Activated naive CD8-positive, alpha-beta T cell treated with anti-CD3 and anti-CD28 coated beads, Interleukin-2, amount 10 ng/mL, durations not matched to agents 7 days and 5 days (primary cell): Measurements from ENCODE around the gene PBXIP1. TPM values are rescaled to one million over a fixed set of nuclear protein-coding genes. Genes with fewer than 3 reads are reported as not detected.

Experiments
- ATAC-seq: fragments of 150-1000 bp; cut with Tn5 transposase; one replicate; pipeline ENCODE4 v1.10.0; 2021; ENCODE audit warnings: low read depth, moderate library complexity
- POLR2A ChIA-PET: fragments of 350-600 bp; sonication (Branson Sonifier 250); formaldehyde crosslinking; loops from one replicate; lab custom pipeline; 2021; ENCODE audit warnings: antibody characterized with exemption; lab: Charles Lee
- DNase-seq: peaks from one replicate; pipeline ENCODE4 v3.0.0; 2021
- H3K27ac Mint-ChIP-seq: one replicate; pipeline ENCODE4 v1.8.0; 2022; ENCODE audit warnings: mild to moderate bottlenecking, mixed read lengths
- H3K27me3 Mint-ChIP-seq: one replicate; pipeline ENCODE4 v1.8.0; 2022; ENCODE audit warnings: mild to moderate bottlenecking, moderate library complexity, mixed read lengths
- H3K36me3 Mint-ChIP-seq: one replicate; pipeline ENCODE4 v1.8.0; 2021; ENCODE audit warnings: mild to moderate bottlenecking, mixed read lengths
- H3K4me1 Mint-ChIP-seq: one replicate; pipeline ENCODE4 v1.8.0; 2021; ENCODE audit warnings: mixed read lengths
- H3K4me3 Mint-ChIP-seq: one replicate; pipeline ENCODE4 v1.8.0; 2022; ENCODE audit warnings: mild to moderate bottlenecking, moderate library complexity, mixed read lengths
- H3K9me3 Mint-ChIP-seq: one replicate; pipeline ENCODE4 v1.8.0; 2021; ENCODE audit warnings: mixed read lengths
- total RNA-seq, 2 experiments: library from RNA; stranded (reverse); gene quantifications; one replicate each; pipeline ENCODE4 v1.2.3, GENCODE V29; 2021

PBXIP1 gene
- total RNA-seq, 2 experiments from 2014 or later: 149 to 155 TPM

DNA sequence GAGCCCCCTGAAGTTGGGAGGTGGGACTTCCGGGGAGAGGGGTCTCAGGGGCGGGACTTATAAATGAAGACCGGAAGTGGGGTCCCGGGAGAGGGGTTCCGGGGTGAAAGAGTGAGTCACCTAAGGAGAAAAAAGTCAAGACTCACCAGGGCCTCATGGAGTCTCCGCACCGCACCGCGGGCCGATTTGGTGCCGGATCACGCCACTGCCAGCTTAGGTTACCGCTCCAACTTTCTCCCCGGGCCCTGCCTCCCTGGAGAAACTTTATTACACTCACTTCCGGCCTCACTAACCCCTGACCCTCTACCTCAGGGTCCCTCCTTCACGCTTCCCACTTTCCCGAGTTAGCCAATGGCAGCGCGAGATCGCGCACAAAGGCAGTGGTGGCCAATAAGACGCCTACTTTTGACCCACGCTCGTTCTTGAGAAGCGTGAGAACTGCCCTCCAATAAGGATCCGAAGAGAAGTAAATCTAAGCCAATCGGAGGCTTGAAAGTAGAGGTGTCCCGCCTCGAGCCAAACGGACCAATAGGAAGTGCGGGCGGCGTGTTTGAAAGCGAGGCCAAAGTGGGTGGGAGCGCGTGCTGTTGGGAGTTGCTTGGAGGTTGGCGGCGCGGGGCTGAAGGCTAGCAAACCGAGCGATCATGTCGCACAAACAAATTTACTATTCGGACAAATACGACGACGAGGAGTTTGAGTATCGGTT lies 18.4 kb upstream of the PBXIP1 start, which contains the start of gene CKS1B:
Gene CKS1B, plus strand, starts transcription at position 580 of the 706 bp plus-strand sequence. Its CDS starts 65 bp downstream, at position 645.
- DNase-seq (peak; percentile 92), ATAC-seq (peak; percentile 89)
- POLR2A ChIA-PET: interaction anchor here (0.7 to 3.5 kb wide), 17 partner anchors 9 to 363 kb away, joined by 3 to 43 read pairs (median 8); partner anchors contain the start of genes FLAD1, PBXIP1, PMVK and PYGO2
- Mint-ChIP-seq H3K27me3 (no peaks in the 10 kb centered on the region), H3K4me1 (peaks cover 37% of the 10 kb centered on the region), H3K4me3 (no peak within 1 kb of the TSS), H3K36me3 (peaks cover 14% of the 10 kb centered on the region), H3K27ac (no peak within 1 kb of the TSS), H3K9me3 (no peaks in the 10 kb centered on the region)

DNA sequence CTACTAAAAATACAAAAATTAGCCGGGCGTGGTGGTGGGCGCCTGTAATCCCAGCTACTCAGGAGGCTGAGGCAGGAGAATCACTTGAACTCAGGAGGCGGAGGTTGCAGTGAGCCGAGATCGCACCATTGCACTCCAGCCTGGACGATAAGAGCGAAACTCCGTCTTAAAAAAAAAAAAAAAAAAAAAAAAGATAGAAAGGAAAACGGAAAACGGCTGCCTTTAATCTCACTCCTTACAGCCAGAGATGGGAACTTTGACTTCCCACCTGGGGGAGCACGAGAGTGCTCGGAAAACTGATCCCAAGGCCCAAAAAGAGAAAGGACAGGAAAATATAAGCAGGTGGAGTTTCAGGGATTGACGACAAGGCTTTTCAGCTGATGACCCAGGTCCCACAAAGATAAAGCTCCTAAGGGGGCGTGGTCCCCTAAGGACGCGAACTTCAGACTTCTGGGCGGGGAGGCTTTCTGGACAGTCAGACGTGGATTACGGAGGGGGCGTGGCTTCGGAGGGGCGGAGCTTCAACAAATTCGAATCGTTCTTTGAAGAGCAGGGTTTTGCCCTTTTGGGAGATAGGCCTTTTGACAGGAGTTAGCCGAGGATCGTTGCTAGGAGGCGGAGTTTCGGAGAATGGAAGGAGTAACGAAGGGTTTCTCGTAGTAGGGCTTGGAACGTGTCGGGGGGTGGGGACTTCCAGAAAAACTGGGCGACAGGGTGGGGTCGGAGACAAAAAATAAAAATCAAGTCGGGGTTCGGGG lies 17.6 kb upstream of the PBXIP1 start:
- POLR2A ChIA-PET: interaction anchor here (0.7 to 3.5 kb wide), 18 partner anchors 9 to 1324 kb away, joined by 3 to 43 read pairs (median 8); partner anchors contain the start of genes FLAD1, PBXIP1, PMVK and PYGO2
- H3K9me3 Mint-ChIP-seq: no peaks in the 10 kb centered on the region
- H3K27me3 Mint-ChIP-seq: no peaks in the 10 kb centered on the region
- H3K4me3 Mint-ChIP-seq: no peak overlapping the region
- H3K36me3 Mint-ChIP-seq: peaks cover 16% of the 10 kb centered on the region
- DNase-seq (peak; percentile 93), ATAC-seq (peak; percentile 6)
- peaks cover 41% of the 10 kb centered on the region for H3K4me1 Mint-ChIP-seq
- H3K27ac Mint-ChIP-seq: no peak overlapping the region

DNA sequence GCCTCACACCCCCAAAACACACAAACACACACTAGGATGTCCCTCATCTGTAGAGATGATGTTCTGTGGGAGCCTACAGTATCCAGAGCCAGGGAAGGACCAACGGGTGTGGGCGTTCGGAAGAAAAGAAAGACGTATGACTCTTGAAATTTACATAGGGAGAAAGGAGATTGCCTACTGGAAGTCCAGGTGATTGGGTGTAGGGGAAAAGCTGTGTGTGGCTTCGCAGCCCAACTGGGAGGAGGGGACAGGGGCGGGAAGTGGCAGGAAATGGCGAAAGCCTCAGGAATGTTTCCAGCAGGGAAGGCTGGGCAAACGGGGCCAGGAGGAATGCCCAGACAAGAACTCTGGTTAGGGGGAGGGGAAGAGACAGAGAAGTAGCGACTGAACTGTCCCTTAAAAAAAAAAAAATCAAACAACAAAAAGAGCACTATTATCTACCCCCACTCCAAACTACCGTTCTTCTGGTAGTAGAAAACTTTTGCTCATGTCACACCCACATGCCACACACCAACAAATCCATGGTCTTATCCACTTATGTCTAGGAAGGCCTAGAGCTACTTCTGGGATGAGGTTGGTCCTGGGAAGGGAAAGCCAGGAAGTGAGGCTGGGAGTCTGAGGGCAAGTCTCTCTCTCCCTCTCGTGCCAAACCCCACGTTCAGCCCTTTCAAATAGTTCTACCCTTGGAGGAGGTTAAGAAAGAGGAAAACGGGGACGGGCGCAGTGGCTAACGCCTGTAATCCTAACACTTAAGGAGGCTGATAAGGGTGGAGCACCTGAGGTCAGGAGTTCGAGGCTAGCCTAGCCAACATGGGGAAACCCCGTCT lies 16.8 kb upstream of the PBXIP1 start:
- Mint-ChIP-seq H3K9me3 (no peaks in the 10 kb centered on the region), H3K4me1 (peaks cover 42% of the 10 kb centered on the region), H3K36me3 (peaks cover 19% of the 10 kb centered on the region), H3K27ac (peak overlapping the region; percentile 46), H3K27me3 (no peaks in the 10 kb centered on the region), H3K4me3 (no peak overlapping the region)
- POLR2A ChIA-PET: interaction anchor here (0.7 to 3.3 kb wide), 10 partner anchors 10 to 1323 kb away, joined by 3 to 43 read pairs (median 6); partner anchors contain the start of genes FLAD1, PBXIP1 and PYGO2
- ATAC-seq (no peak), DNase-seq (no peak)

DNA sequence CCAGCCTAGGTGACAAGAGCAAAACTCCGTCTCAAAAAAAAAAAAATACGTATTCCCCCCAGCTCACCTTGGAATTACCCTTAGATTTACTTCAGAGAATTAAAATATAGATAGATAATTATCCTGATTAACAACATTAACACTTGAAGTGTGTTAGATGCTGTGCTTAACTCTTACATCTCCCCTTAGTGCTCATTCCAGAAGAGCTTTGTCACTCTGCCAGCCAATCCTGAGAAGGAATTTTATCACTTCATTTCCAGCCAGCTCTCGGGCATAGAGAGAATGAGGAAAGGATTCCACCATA lies 16.3 kb upstream of the PBXIP1 start:
- ATAC-seq (no peak), DNase-seq (no peak)
- Mint-ChIP-seq H3K27ac (peak overlapping the region; percentile 46), H3K27me3 (no peaks in the 10 kb centered on the region), H3K9me3 (no peaks in the 10 kb centered on the region), H3K4me1 (peaks cover 40% of the 10 kb centered on the region), H3K36me3 (peaks cover 19% of the 10 kb centered on the region), H3K4me3 (no peak overlapping the region)
- POLR2A ChIA-PET: interaction anchor here (0.7 to 1.8 kb wide), 3 partner anchors 12 to 20 kb away, joined by 4 to 6 read pairs (median 4); partner anchors contain the start of gene PBXIP1

DNA sequence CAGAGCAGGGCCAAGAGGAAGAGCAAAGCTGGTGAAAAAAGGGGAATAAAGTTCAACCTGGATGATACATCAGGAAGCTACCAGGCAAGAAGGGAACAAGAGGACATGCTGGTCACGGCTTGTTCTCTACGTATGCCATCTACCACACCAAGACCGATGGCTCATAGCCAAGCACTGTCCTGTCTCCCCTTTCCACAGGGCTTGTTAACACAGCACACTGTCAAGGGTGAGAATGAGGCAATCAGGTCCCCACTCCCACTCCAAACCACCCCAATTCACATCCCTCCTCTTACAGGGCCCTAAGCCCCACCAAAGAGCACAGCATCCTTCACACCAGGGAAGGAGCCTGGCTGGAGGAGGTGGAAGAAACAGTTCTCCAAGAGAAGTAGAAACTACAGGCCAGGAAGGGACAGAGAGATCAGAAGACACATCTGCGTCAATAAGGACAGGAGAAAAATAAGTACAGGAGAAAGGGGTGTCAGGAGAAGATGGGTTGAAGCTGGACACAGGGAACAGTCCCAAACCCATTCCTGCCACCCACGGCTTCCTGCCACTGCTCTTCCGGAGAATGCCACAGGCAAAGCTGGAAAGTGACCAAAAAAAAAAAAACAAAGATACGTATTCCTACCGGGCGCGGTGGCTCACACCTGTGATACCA lies 15.6 kb upstream of the PBXIP1 start:
- H3K9me3 Mint-ChIP-seq: no peaks in the 10 kb centered on the region

DNA sequence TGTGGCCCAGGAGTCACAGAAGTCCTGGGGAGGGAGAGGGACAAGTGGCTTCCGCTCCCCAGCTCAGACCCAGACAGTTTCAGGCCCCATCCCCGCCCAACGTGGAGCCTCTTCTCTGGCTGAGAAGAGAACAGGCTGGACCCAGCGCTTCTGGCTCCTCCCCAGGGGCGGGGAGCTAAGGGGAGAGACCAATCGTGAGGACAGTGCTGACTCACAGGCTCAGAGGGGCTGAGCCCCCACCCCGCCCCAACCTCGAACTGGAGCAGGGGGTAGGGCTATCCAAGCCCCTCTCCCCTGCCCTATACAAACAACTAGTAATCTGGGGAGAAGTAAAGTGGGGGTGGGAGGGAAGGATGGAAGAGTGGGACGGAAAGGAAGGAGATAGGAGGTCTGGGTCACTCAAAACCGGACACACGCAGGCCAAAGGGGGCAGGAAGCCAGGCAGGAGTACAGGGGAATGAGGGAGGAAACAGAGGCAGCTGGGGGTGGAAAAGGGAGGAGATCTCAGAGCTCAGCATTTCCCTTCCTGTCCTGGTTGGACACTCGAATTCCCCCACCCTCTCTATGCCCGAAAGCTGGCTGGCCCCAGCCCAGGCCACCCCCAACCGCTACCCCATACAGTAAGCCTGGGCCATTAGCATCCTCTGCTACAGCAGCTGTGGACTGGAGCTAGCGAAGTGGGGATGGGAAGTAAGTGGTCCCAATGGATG lies 14.9 kb upstream of the PBXIP1 start, which contains the start of gene SHC1:
Gene SHC1, minus strand, starts transcription at position 117 of the 710 bp plus-strand sequence. CDS start 221 bp downstream, outside the sequence.
- Mint-ChIP-seq H3K4me1 (peaks cover 34% of the 10 kb centered on the region), H3K4me3 (peak within 1 kb of the TSS; percentile 18), H3K9me3 (no peaks in the 10 kb centered on the region), H3K36me3 (peaks cover 19% of the 10 kb centered on the region), H3K27ac (peak within 1 kb of the TSS; percentile 64), H3K27me3 (no peaks in the 10 kb centered on the region)
- no peak for ATAC-seq
- DNase-seq: no peak
- POLR2A ChIA-PET: interaction anchor here (0.6 to 1.8 kb wide), 6 partner anchors 11 to 80 kb away, joined by 3 to 9 read pairs (median 5); partner anchors contain the start of genes FLAD1, PBXIP1 and PMVK

More for the DNA sequence above, 15.6 kb upstream of the PBXIP1 start:
- POLR2A ChIA-PET: interaction anchor here (0.7 to 1.8 kb wide), 6 partner anchors 11 to 79 kb away, joined by 3 to 9 read pairs (median 4); partner anchors contain the start of genes PBXIP1 and PMVK
- ATAC-seq (no peak), DNase-seq (no peak)
- H3K4me3 Mint-ChIP-seq: no peak overlapping the region
- H3K4me1 Mint-ChIP-seq: peaks cover 37% of the 10 kb centered on the region
- H3K27me3 Mint-ChIP-seq: no peaks in the 10 kb centered on the region
- H3K36me3 Mint-ChIP-seq: peaks cover 19% of the 10 kb centered on the region
- peak overlapping the region; percentile 59 for H3K27ac Mint-ChIP-seq

DNA sequence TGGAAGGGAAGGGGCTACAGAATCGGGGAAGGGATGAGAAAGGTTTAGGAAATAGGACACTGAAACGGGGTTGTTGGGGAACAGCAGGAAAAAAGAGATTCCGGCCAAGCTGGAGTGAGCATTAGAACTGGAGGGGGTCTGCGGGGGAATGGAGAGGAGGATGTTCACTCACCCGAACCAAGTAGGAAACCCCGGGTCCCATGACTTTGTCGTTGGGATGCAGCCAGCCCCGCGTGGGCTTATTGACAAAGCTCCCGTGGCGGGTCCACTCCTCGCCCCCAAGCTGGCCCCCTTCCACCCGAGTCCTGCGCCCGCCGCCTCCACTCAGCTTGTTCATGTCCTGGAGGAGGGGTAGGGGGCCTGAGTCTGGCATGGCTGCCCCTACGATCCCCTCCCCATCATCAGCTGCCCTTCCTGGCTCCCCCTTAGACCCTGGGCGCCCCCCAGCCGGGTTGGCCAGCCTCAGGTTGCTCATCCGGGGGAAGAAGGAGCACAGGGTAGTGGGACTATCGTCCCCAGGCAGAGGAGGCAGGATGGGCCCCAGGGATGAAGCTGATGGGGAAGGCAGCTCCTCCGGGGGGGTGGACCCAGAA lies 14.1 kb upstream of the PBXIP1 start:
- H3K36me3 Mint-ChIP-seq: peaks cover 19% of the 10 kb centered on the region
- POLR2A ChIA-PET: interaction anchor here (0.6 to 1.8 kb wide), 5 partner anchors 13 to 34 kb away, joined by 3 to 9 read pairs (median 4); partner anchors contain the start of genes FLAD1, PBXIP1 and PMVK
- peak overlapping the region; percentile 64 for H3K27ac Mint-ChIP-seq

DNA sequence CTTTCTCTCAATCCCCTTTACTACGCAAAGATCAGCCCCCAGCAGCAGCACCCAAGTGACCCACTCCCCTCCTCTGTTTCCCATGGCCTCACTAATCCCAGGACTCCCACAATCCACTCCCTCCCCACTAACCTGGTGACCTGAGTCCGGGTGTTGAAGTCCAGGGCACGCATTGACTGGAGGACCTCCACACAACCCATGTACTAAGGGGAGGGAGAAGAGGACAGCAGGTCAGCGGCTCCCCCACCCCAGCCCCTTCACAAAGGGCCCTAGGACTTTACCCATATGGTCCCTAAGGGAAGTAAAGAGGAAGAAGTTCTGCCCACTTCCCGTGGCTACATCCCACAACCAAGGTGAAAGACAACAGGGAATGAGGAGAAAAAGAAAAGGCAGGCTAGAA lies 13.3 kb upstream of the PBXIP1 start:
- Mint-ChIP-seq H3K27me3 (no peaks in the 10 kb centered on the region), H3K36me3 (peaks cover 19% of the 10 kb centered on the region), H3K9me3 (no peaks in the 10 kb centered on the region), H3K4me1 (peaks cover 36% of the 10 kb centered on the region), H3K27ac (peak overlapping the region; percentile 64), H3K4me3 (no peak overlapping the region)
- POLR2A ChIA-PET: interaction anchor here (1.5 to 1.8 kb wide), 2 partner anchors 14 to 18 kb away, joined by 4 to 7 read pairs; partner anchors contain the start of gene FLAD1
- ATAC-seq: no peak
- DNase-seq: no peak

More for the DNA sequence above, 14.1 kb upstream of the PBXIP1 start:
- DNase-seq (no peak), ATAC-seq (no peak)
- H3K27me3 Mint-ChIP-seq: no peaks in the 10 kb centered on the region
- H3K4me1 Mint-ChIP-seq: peaks cover 36% of the 10 kb centered on the region
- no peak overlapping the region for H3K4me3 Mint-ChIP-seq
- H3K9me3 Mint-ChIP-seq: no peaks in the 10 kb centered on the region

DNA sequence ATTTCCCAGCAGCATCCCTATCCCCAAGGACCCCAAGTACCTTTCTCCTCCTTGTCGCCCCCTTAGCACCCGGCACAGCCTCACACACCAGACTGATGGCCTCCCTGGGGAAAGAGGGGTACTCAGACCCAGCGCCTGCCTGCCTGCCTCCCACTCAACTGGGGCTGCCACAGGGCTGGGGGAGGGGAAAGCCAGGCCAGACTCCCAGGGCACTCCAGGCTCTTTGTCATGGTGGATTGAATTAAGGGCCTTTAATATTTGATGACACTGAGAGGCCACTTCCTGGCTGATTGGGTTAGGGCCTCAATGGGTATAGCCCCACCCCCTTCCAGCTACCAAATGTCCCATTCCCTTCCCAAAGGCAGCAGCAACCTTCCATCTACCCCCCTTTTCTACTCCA lies 12.8 kb upstream of the PBXIP1 start:
- H3K4me3 Mint-ChIP-seq: no peak overlapping the region
- no peak for ATAC-seq
- no peaks in the 10 kb centered on the region for H3K9me3 Mint-ChIP-seq
- H3K27me3 Mint-ChIP-seq: no peaks in the 10 kb centered on the region
- peak overlapping the region; percentile 64 for H3K27ac Mint-ChIP-seq
- POLR2A ChIA-PET: interaction anchor here (1.5 kb wide), 1 partner anchor 17 kb away, joined by 4 read pairs; no protein-coding TSS in a partner anchor
- H3K36me3 Mint-ChIP-seq: peaks cover 21% of the 10 kb centered on the region
- DNase-seq: no peak
- H3K4me1 Mint-ChIP-seq: peaks cover 39% of the 10 kb centered on the region

DNA sequence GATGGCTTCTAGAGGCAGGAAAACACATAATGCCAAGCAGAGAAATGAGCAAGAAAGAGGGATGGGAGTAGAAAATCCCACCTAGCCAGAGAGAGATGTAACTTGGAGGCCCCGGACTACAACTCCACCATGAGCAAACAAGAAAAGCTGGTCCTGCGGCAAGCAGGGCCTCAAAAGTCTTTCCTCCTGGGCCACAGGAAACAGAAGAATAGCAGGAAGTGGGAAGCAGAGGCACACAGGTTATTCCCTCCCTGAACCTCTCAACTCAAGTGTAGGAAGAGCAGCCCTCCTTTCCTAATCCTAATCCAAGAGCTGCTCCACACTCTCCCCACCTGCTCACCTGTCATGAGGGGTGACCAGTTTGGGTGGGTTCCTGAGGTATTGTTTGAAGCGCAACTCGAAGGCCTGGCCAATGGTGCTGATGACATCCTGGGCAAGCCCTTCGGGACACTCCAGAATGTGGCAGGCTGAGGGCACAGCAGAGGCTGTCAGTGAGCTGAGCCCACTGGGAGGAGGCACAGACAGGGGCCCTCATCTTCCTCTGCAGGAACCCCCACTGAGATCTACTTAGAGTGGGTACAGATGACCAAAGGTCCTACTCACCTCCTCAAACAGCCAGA lies 11.5 kb upstream of the PBXIP1 start:
- Mint-ChIP-seq H3K27ac (no peak overlapping the region), H3K36me3 (peaks cover 22% of the 10 kb centered on the region), H3K4me3 (no peak overlapping the region), H3K9me3 (no peaks in the 10 kb centered on the region), H3K4me1 (peaks cover 39% of the 10 kb centered on the region), H3K27me3 (no peaks in the 10 kb centered on the region)
- POLR2A ChIA-PET: interaction anchor here (1.6 kb wide), 1 partner anchor 11 kb away, joined by 4 read pairs; the partner anchor contains the start of gene PBXIP1
- DNase-seq: no peak
- ATAC-seq: no peak

DNA sequence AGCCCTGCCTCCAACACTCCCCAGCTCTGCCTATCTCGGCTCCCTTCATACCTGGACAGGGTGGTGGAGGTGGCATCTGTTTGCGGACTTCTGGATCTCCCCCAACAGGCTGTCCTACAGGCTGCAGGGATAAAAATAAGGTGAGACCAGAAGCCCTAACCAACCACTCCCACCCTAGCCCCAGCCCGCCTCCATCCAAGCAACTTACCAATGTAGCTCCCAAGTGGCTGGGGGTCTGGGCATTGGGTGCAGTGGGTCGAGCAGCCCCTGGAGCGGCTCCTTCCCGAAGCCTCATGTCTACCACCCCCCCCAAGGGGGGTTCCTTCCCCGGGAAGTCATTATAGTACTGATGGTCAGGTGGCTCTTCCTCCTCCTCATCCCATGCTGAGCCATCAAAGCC lies 10.2 kb upstream of the PBXIP1 start:
- H3K27ac Mint-ChIP-seq: no peak overlapping the region
- H3K27me3 Mint-ChIP-seq: no peaks in the 10 kb centered on the region
- ATAC-seq (no peak), DNase-seq (no peak)
- POLR2A ChIA-PET: interaction anchor here (1.2 to 2.9 kb wide), 3 partner anchors 10 to 28 kb away, joined by 3 to 10 read pairs (median 4); partner anchors contain the start of gene PBXIP1
- H3K9me3 Mint-ChIP-seq: no peaks in the 10 kb centered on the region
- H3K4me3 Mint-ChIP-seq: no peak overlapping the region
- peaks cover 32% of the 10 kb centered on the region for H3K4me1 Mint-ChIP-seq
- H3K36me3 Mint-ChIP-seq: peaks cover 18% of the 10 kb centered on the region
